Vagina (tissue), 2 donors: ENCODE data around the gene TAF7. TPM values are rescaled to one million over a fixed set of nuclear protein-coding genes. Genes with fewer than 3 reads are reported as not detected.

Source experiments
- DNase-seq, 2 donors: peaks; one replicate each; pipeline ENCODE4 v3.0.0-alpha.2; 2017; ENCODE audit errors: extremely low spot score in 2 of 2
- H3K27ac ChIP-seq: fragments of 200-600 bp; sonication (generic); one replicate; pipeline ENCODE4 v1.5.1; 2019
- H3K27me3 ChIP-seq: fragments of 200-600 bp; sonication (generic); one replicate; pipeline ENCODE4 v1.5.1; 2019
- H3K36me3 ChIP-seq, 2 donors: fragments of 200-600 bp; sonication (generic); one replicate each; pipeline ENCODE4 v1.5.1; 2017 to 2019
- H3K4me1 ChIP-seq: fragments of 200-600 bp; sonication (generic); one replicate; pipeline ENCODE4 v1.5.1; 2019
- H3K4me3 ChIP-seq, 2 donors: fragments of 200-600 bp; sonication (generic); 1 replicate in 1 of 2; 2 replicates in 1 of 2; pipeline ENCODE4 v1.5.1; 2016 to 2019
- H3K9me3 ChIP-seq: fragments of 200-600 bp; sonication (generic); one replicate; pipeline ENCODE4 v1.5.1; 2019
- POLR2A ChIP-seq, 2 donors: fragments of 450-650 bp; IDR thresholded peaks; one replicate each; pipeline ENCODE4 v1.6.1; 2017; ENCODE audit warnings: antibody characterized with exemption in 2 of 2, mild to moderate bottlenecking in 2 of 2, moderate library complexity in 2 of 2
- POLR2AphosphoS5 ChIP-seq, 2 donors: sonication (generic); formaldehyde crosslinking; IDR thresholded peaks; one replicate each; pipeline ENCODE4 v1.9.0; 2017; ENCODE audit warnings: antibody characterized with exemption in 2 of 2, mild to moderate bottlenecking in 2 of 2, low read depth in 1 of 2; ENCODE audit not compliant: insufficient read depth in 1 of 2
- intact Hi-C: fragments of 100-400 bp; cut with DNase I; formaldehyde crosslinking; loops from one replicate; pipeline ENCODE4 v1.15.1; 2023
- total RNA-seq: library from RNA; depleted of rRNA; stranded (reverse); fragments of >200 nt; gene quantifications from one replicate; pipeline ENCODE4 v1.2.3, GENCODE V29; 2016
- TF ChIP-seq, protein P1 (sequence below), 3 experiments: fragments of 450-650 bp in 2 of 3; fragments of 200-600 bp in 1 of 3; sonication (generic) in 1 of 3; IDR thresholded peaks; one replicate each; pipeline ENCODE4 v1.5.1; 2017 to 2019; ENCODE audit warnings: antibody characterized with exemption in 3 of 3, mild to moderate bottlenecking in 2 of 3, moderate library complexity in 2 of 3

Gene TAF7
- total RNA-seq, 1 donor from 2014 or later: 53.8 TPM

GRCh38 chr5:141360685-141361084 is 40.1 kb upstream of the TAF7 start:
- TF ChIP-seq, protein P1, sequence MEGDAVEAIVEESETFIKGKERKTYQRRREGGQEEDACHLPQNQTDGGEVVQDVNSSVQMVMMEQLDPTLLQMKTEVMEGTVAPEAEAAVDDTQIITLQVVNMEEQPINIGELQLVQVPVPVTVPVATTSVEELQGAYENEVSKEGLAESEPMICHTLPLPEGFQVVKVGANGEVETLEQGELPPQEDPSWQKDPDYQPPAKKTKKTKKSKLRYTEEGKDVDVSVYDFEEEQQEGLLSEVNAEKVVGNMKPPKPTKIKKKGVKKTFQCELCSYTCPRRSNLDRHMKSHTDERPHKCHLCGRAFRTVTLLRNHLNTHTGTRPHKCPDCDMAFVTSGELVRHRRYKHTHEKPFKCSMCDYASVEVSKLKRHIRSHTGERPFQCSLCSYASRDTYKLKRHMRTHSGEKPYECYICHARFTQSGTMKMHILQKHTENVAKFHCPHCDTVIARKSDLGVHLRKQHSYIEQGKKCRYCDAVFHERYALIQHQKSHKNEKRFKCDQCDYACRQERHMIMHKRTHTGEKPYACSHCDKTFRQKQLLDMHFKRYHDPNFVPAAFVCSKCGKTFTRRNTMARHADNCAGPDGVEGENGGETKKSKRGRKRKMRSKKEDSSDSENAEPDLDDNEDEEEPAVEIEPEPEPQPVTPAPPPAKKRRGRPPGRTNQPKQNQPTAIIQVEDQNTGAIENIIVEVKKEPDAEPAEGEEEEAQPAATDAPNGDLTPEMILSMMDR (IDR thresholded peaks at IDR 0.05): no peak
- TF ChIP-seq POLR2A (IDR thresholded peaks at IDR 0.05) (no peak), POLR2AphosphoS5 (IDR thresholded peaks at IDR 0.05; ENCODE audit: insufficient read depth in 1 of 2, low read depth in 1 of 2) (no peak)
- no peaks in the 10 kb centered on the region for H3K36me3 ChIP-seq
- H3K27me3 ChIP-seq: no peaks in the 10 kb centered on the region
- H3K4me3 ChIP-seq: no peak overlapping the region
- H3K9me3 ChIP-seq: peaks cover 67% of the 10 kb centered on the region
- DNase-seq: no peak
- H3K27ac ChIP-seq: no peak overlapping the region
- no peaks in the 10 kb centered on the region for H3K4me1 ChIP-seq
- intact Hi-C loops: no loop called here

- Histone ChIP-seq H3K27ac (no peak within 1 kb of the TSS), H3K36me3 (no peaks in the 10 kb centered on the region), H3K9me3 (peaks cover 67% of the 10 kb centered on the region), H3K4me3 (peak within 1 kb of the TSS in 1 of 2 donors; percentile 11), H3K4me1 (no peaks in the 10 kb centered on the region), H3K27me3 (no peaks in the 10 kb centered on the region)
- no peak for TF ChIP-seq POLR2A (IDR thresholded peaks at IDR 0.05)
- TF ChIP-seq, protein P1 (IDR thresholded peaks at IDR 0.05): no peak
- TF ChIP-seq POLR2AphosphoS5 (IDR thresholded peaks at IDR 0.05; ENCODE audit: insufficient read depth in 1 of 2, low read depth in 1 of 2): no peak
- intact Hi-C loops: no loop called here
- DNase-seq: no peak
These were observed 39.3 kb upstream of the TAF7 start, which contains the start of gene PCDHGB2 for GRCh38 chr5:141359790-141360426. Gene PCDHGB2, plus strand, starts transcription at chr5:141359994. Its CDS starts 142 bp downstream, at chr5:141360136.

GRCh38 chr5:141356950-141357349 is 36.4 kb upstream of the TAF7 start:
- no peak for DNase-seq
- Histone ChIP-seq H3K9me3 (peaks cover 52% of the 10 kb centered on the region), H3K4me1 (no peaks in the 10 kb centered on the region), H3K4me3 (no peak overlapping the region), H3K27ac (no peak overlapping the region), H3K36me3 (no peaks in the 10 kb centered on the region), H3K27me3 (no peaks in the 10 kb centered on the region)
- TF ChIP-seq POLR2AphosphoS5 (IDR thresholded peaks at IDR 0.05; ENCODE audit: insufficient read depth in 1 of 2, low read depth in 1 of 2) (no peak), POLR2A (IDR thresholded peaks at IDR 0.05) (no peak)
- TF ChIP-seq, protein P1 (IDR thresholded peaks at IDR 0.05): no peak
- intact Hi-C loops: no loop called here

GRCh38 chr5:141356133-141356532 is 35.5 kb upstream of the TAF7 start:
- Histone ChIP-seq H3K27me3 (no peaks in the 10 kb centered on the region), H3K36me3 (no peaks in the 10 kb centered on the region), H3K4me3 (no peak overlapping the region), H3K27ac (no peak overlapping the region), H3K4me1 (no peaks in the 10 kb centered on the region), H3K9me3 (peaks cover 50% of the 10 kb centered on the region)
- intact Hi-C loops: no loop called here
- DNase-seq: no peak
- no peak for TF ChIP-seq POLR2A (IDR thresholded peaks at IDR 0.05)
- TF ChIP-seq POLR2AphosphoS5 (IDR thresholded peaks at IDR 0.05; ENCODE audit: insufficient read depth in 1 of 2, low read depth in 1 of 2): no peak
- TF ChIP-seq, protein P1 (IDR thresholded peaks at IDR 0.05): no peak

GRCh38 chr5:141355641-141356040 is 35.1 kb upstream of the TAF7 start:
- intact Hi-C loops: no loop called here

More at GRCh38 chr5:141355641-141356040, 35.1 kb upstream of the TAF7 start:
- Histone ChIP-seq H3K27ac (no peak overlapping the region), H3K4me1 (no peaks in the 10 kb centered on the region), H3K27me3 (no peaks in the 10 kb centered on the region), H3K36me3 (no peaks in the 10 kb centered on the region), H3K4me3 (no peak overlapping the region), H3K9me3 (peaks cover 50% of the 10 kb centered on the region)
- DNase-seq: no peak
- no peak for TF ChIP-seq POLR2AphosphoS5 (IDR thresholded peaks at IDR 0.05; ENCODE audit: insufficient read depth in 1 of 2, low read depth in 1 of 2)
- no peak for TF ChIP-seq POLR2A (IDR thresholded peaks at IDR 0.05)
- TF ChIP-seq, protein P1 (IDR thresholded peaks at IDR 0.05): no peak
